Stimulated activated memory B cell treated with anti-CD40 and anti-IgM and Interleukin-4, amounts not matched to agents 10 μg/mL and 1 μg/mL and 100 μg/mL, for 72 hours (primary cell): ENCODE results near the gene RALGAPA1.
"Not testable (repeated sequence)": the region's sequence is repeated elsewhere in the genome, so short reads cannot be mapped to it uniquely, and the experiment has no call there.

Experiments
- ATAC-seq: fragments of 150-1000 bp; cut with Tn5 transposase; 2 replicates; pipeline ENCODE4 v1.10.0; 2021
- H3K27ac Mint-ChIP-seq: one replicate; pipeline ENCODE4 v1.8.0; 2022; ENCODE audit warnings: mild to moderate bottlenecking, mixed read lengths
- H3K27me3 Mint-ChIP-seq: one replicate; pipeline ENCODE4 v1.8.0; 2022; ENCODE audit warnings: mixed read lengths
- H3K36me3 Mint-ChIP-seq: one replicate; pipeline ENCODE4 v1.8.0; 2022; ENCODE audit warnings: mixed read lengths
- H3K4me1 Mint-ChIP-seq: one replicate; pipeline ENCODE4 v1.8.0; 2022; ENCODE audit warnings: mixed read lengths
- H3K4me3 Mint-ChIP-seq: one replicate; pipeline ENCODE4 v1.8.0; 2022; ENCODE audit warnings: mild to moderate bottlenecking, moderate library complexity, mixed read lengths
- H3K9me3 Mint-ChIP-seq: one replicate; pipeline ENCODE4 v1.8.0; 2022; ENCODE audit warnings: mixed read lengths

The RALGAPA1 gene

DNA sequence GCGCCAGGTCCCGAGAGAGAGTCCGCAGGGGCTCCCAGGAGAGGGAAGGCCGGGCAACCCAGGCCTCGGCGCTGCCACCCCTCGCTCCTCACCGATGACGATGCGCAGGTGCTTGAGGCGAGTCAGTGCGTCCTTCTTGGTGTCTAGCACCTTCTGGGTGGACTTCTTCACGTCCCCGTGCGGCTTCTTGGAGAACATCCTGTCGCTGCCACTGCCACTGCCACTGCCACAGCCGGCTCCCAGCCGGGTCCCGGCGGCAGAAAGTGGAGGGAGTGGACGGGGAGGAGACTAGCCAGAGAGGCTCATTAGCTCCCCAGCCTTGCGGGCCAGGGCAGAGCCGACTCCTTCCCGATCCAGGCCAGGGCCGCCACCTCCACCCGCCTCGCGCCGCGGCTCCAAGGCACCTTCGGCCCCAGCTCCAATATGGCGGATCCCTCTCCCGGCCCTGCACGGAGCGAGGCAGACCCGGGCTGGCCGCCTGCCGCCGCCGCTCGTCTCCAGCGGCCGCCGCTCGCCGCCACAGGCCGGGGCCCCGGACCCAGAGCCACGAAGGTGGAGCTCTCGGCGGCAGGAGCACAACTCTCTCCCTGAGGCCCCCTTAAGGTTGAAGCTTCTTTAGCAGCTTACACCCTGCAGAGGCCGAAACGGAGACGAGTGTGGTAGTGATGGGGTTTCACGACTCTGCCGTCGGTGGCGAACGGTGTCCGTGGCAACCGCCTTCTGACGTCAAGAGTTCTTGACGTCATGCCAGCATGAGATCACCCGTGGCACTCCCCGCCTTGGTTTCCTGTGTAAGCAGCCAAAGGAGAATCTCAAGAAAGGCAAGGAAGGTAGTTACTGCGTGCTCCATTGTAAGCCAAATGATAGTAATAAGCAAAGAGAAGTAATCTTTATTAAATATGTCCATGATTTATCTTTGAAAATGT, at the start of gene RALGAPA1:
RALGAPA1 (minus strand) TSS at position 658 of the 926 bp plus-strand sequence; CDS start at position 198, 460 bp downstream.
- Mint-ChIP-seq H3K4me3 (peak within 1 kb of the TSS; percentile 100), H3K27ac (peak within 1 kb of the TSS; percentile 98), H3K4me1 (peaks cover 26% of the 10 kb centered on the region)
- not testable (repeated sequence) for H3K27me3 Mint-ChIP-seq, H3K36me3 Mint-ChIP-seq, H3K9me3 Mint-ChIP-seq
- ATAC-seq, result peak; percentile 99

GRCh38 chr14:35858521-35859209, 49.6 kb upstream of the RALGAPA1 start:
- Mint-ChIP-seq H3K9me3 (no peaks in the 10 kb centered on the region), H3K27me3 (no peaks in the 10 kb centered on the region), H3K4me1 (peaks cover 21% of the 10 kb centered on the region), H3K36me3 (peaks cover 55% of the 10 kb centered on the region), H3K4me3 (no peak overlapping the region), H3K27ac (no peak overlapping the region)
- no peak for ATAC-seq

GRCh38 chr14:35855876-35856481, 46.9 kb upstream of the RALGAPA1 start:
- Mint-ChIP-seq H3K4me3 (no peak overlapping the region), H3K27me3 (no peaks in the 10 kb centered on the region), H3K4me1 (peaks cover 21% of the 10 kb centered on the region), H3K9me3 (peaks cover 3% of the 10 kb centered on the region), H3K36me3 (peaks cover 53% of the 10 kb centered on the region), H3K27ac (peak overlapping the region; percentile 15)
- peak; percentile 72 for ATAC-seq

GRCh38 chr14:35854696-35855270, 45.7 kb upstream of the RALGAPA1 start:
- Mint-ChIP-seq H3K9me3 (peaks cover 3% of the 10 kb centered on the region), H3K27ac (no peak overlapping the region), H3K4me3 (no peak overlapping the region), H3K4me1 (peaks cover 21% of the 10 kb centered on the region), H3K36me3 (peaks cover 56% of the 10 kb centered on the region), H3K27me3 (no peaks in the 10 kb centered on the region)
- no peak for ATAC-seq

- no peaks in the 10 kb centered on the region for H3K27me3 Mint-ChIP-seq
- peaks cover 21% of the 10 kb centered on the region for H3K4me1 Mint-ChIP-seq
- no peak for ATAC-seq
- peaks cover 3% of the 10 kb centered on the region for H3K9me3 Mint-ChIP-seq
- no peak overlapping the region for H3K27ac Mint-ChIP-seq
- peaks cover 57% of the 10 kb centered on the region for H3K36me3 Mint-ChIP-seq
- H3K4me3 Mint-ChIP-seq, result no peak overlapping the region
Observed at GRCh38 chr14:35853225-35853624, 44.1 kb upstream of the RALGAPA1 start.

DNA sequence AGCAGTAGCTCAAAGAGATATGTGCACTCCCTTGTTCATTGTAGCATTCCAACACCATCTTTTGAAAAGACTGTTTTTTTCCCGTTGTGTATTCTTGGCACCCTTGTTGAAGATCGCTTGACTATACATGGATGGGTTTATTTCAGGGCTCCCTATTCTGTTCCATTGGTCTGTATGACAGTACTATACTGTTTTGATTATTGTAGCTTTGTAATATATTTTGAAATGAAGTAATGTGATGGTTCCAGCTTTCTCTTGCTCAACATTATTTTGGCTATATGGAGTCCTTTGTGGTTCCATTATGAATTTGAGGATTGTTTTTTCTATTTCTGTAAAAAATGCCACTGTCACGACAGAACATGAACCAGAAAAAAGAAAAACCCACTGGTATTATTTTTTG, 42.7 kb upstream of the RALGAPA1 start:
- no peak overlapping the region for H3K27ac Mint-ChIP-seq
- H3K36me3 Mint-ChIP-seq, result peaks cover 62% of the 10 kb centered on the region
- peaks cover 21% of the 10 kb centered on the region for H3K4me1 Mint-ChIP-seq
- no peak for ATAC-seq
- no peaks in the 10 kb centered on the region for H3K27me3 Mint-ChIP-seq
- no peak overlapping the region for H3K4me3 Mint-ChIP-seq
- peaks cover 3% of the 10 kb centered on the region for H3K9me3 Mint-ChIP-seq

- peaks cover 83% of the 10 kb centered on the region for H3K36me3 Mint-ChIP-seq
- H3K4me3 Mint-ChIP-seq, result no peak overlapping the region
- H3K9me3 Mint-ChIP-seq, result peaks cover 3% of the 10 kb centered on the region
- ATAC-seq, result no peak
- no peaks in the 10 kb centered on the region for H3K27me3 Mint-ChIP-seq
- peaks cover under 1% of the 10 kb centered on the region for H3K4me1 Mint-ChIP-seq
- H3K27ac Mint-ChIP-seq, result no peak overlapping the region
Observed at GRCh38 chr14:35849122-35849521, 40.0 kb upstream of the RALGAPA1 start.

GRCh38 chr14:35847636-35848035, 38.5 kb upstream of the RALGAPA1 start:
- Mint-ChIP-seq H3K4me1 (no peaks in the 10 kb centered on the region), H3K27ac (no peak overlapping the region), H3K9me3 (peaks cover 5% of the 10 kb centered on the region), H3K36me3 (peaks cover 93% of the 10 kb centered on the region), H3K4me3 (no peak overlapping the region), H3K27me3 (no peaks in the 10 kb centered on the region)
- ATAC-seq, result no peak

- H3K27ac Mint-ChIP-seq, result no peak overlapping the region
- H3K27me3 Mint-ChIP-seq, result no peaks in the 10 kb centered on the region
- H3K9me3 Mint-ChIP-seq, result peaks cover 21% of the 10 kb centered on the region
- H3K4me1 Mint-ChIP-seq, result no peaks in the 10 kb centered on the region
- no peak for ATAC-seq
- no peak overlapping the region for H3K4me3 Mint-ChIP-seq
- H3K36me3 Mint-ChIP-seq, result peaks cover 94% of the 10 kb centered on the region
Observed at GRCh38 chr14:35844494-35844893, 35.4 kb upstream of the RALGAPA1 start.

DNA sequence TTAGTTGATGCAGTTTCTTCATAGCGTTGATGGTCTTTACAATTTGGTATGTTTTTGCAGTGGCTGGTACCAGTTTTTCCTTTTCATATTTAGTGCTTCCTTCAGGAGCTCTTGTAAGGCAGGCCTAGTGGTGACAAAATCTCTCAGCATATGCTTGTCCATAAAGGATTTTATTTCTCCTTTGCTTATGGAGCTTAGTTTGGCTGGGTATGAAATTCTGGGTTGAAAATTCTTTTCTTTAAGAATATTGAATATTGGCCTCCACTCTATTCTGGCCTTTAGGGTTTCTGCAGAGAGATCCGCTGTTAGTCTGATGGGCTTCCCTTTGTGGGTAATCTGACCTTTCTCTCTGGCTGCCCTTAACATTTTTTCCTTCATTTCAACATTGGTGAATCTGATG, 33.1 kb upstream of the RALGAPA1 start:
- H3K4me3 Mint-ChIP-seq, ATAC-seq, H3K27me3 Mint-ChIP-seq, H3K27ac Mint-ChIP-seq, H3K4me1 Mint-ChIP-seq: not testable (repeated sequence)
- Mint-ChIP-seq H3K9me3 (peaks cover 25% of the 10 kb centered on the region), H3K36me3 (peaks cover 98% of the 10 kb centered on the region)

- H3K36me3 Mint-ChIP-seq, result peaks cover 98% of the 10 kb centered on the region
- not testable (repeated sequence) for ATAC-seq, H3K4me1 Mint-ChIP-seq, H3K27me3 Mint-ChIP-seq, H3K27ac Mint-ChIP-seq, H3K4me3 Mint-ChIP-seq
- H3K9me3 Mint-ChIP-seq, result peaks cover 25% of the 10 kb centered on the region
Observed at GRCh38 chr14:35841704-35842103, 32.6 kb upstream of the RALGAPA1 start.

DNA sequence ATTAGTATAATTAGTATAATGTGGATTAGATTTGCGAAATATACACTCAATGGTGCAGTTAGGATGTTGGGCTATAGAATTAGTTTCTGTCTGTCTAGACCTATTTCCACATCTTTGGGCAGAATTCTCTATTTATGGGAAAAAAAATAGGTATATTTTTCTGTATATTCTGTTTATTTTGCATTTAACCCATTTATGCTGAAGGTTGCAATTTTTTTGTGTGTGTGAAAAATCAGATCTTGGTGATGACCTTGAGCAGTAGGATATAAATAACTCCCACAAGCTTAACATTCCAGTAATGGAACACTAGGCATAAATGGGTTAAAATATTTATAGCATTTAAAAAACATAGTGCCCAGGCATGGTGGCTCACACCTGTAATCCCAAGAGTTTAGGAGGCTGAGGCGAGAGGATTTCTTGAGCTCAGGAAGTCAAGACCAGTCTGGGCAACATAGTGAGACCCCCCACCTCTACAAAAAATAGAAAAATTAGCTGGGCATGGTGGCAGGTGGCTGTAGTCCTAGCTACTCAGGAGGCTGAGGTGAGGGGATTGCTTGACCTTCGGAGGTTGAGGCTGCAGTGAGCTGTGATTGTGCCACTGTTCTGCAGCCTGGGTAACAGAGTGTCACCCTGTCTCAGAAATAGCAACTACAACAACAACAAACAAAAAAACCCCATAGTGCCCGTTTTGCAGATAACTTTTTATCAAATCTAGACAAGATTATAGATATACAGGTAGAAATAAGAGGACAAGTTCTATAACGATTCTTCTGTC, 26.3 kb upstream of the RALGAPA1 start:
- H3K27ac Mint-ChIP-seq, result no peak overlapping the region

GRCh38 chr14:35829449-35829848, 20.4 kb upstream of the RALGAPA1 start:
- ATAC-seq, result no peak

More for the DNA sequence above, 26.3 kb upstream of the RALGAPA1 start:
- H3K4me3 Mint-ChIP-seq, result no peak overlapping the region
- no peak for ATAC-seq
- peaks cover 6% of the 10 kb centered on the region for H3K9me3 Mint-ChIP-seq
- H3K27me3 Mint-ChIP-seq, result no peaks in the 10 kb centered on the region
- no peaks in the 10 kb centered on the region for H3K4me1 Mint-ChIP-seq
- H3K36me3 Mint-ChIP-seq, result peaks cover 56% of the 10 kb centered on the region

GRCh38 chr14:35827678-35828472, 18.8 kb upstream of the RALGAPA1 start:
- no peak for ATAC-seq
- H3K4me3 Mint-ChIP-seq, result no peak overlapping the region
- H3K36me3 Mint-ChIP-seq, result peaks cover 7% of the 10 kb centered on the region
- H3K27ac Mint-ChIP-seq, result no peak overlapping the region
- peaks cover 17% of the 10 kb centered on the region for H3K4me1 Mint-ChIP-seq
- H3K27me3 Mint-ChIP-seq, result no peaks in the 10 kb centered on the region
- H3K9me3 Mint-ChIP-seq, result no peaks in the 10 kb centered on the region

More at GRCh38 chr14:35829449-35829848, 20.4 kb upstream of the RALGAPA1 start:
- Mint-ChIP-seq H3K9me3 (no peaks in the 10 kb centered on the region), H3K27me3 (no peaks in the 10 kb centered on the region), H3K36me3 (peaks cover 7% of the 10 kb centered on the region), H3K4me1 (peaks cover 17% of the 10 kb centered on the region), H3K4me3 (no peak overlapping the region), H3K27ac (no peak overlapping the region)
